Measurements from ENCODE around the gene ZNF175.

GRCh38 chr19:51552996-51553725 lies 17.9 kb upstream of the ZNF175 start:
- TF ChIP-seq CTCF (IDR thresholded peaks at IDR 0.05 in 2 of 3, conservative IDR thresholded peaks at IDR 0.05 in 1 of 3; ENCODE audit: borderline replicate concordance in 1 of 3, insufficient read depth in 1 of 3, low read depth in 2 of 3, low read length in 2 of 3) (no peak), TCF7L2 (IDR thresholded peaks at IDR 0.05; ENCODE audit: borderline replicate concordance, extremely low read depth, insufficient read depth, insufficient read length) (no peak), EZH2 (IDR thresholded peaks at IDR 0.05) (no peak), SRF (IDR thresholded peaks at IDR 0.05; ENCODE audit: low read depth) (no peak), POLR2AphosphoS5 (IDR thresholded peaks at IDR 0.05; ENCODE audit: low read depth, low read length) (no peak), CBX3 (IDR thresholded peaks at IDR 0.05; ENCODE audit: low read depth) (no peak), RAD21 (IDR thresholded peaks at IDR 0.05; ENCODE audit: low read depth) (no peak), REST (IDR thresholded peaks at IDR 0.05; ENCODE audit: low read depth) (peak; percentile 98), SIN3A (IDR thresholded peaks at IDR 0.05; ENCODE audit: low read depth) (no peak), JUND (IDR thresholded peaks at IDR 0.05) (no peak), ZNF274 (IDR thresholded peaks at IDR 0.05; ENCODE audit: low read depth, low read length) (no peak), SP1 (IDR thresholded peaks at IDR 0.05; ENCODE audit: low read depth) (no peak), EGR1 (IDR thresholded peaks at IDR 0.05; ENCODE audit: low read depth) (no peak), MAX (IDR thresholded peaks at IDR 0.05) (no peak)

All from HCT116 (cell line).